Suprapubic skin (tissue), 4 donors: ENCODE data around the gene CFAP65. TPM values are rescaled to one million over a fixed set of nuclear protein-coding genes. Genes with fewer than 3 reads are reported as not detected.

ENCODE experiments used
- DNase-seq, 2 donors: peaks; one replicate each; pipeline ENCODE4 v3.0.0-alpha.2; 2019; ENCODE audit warnings: low spot score in 2 of 2
- H3K27ac ChIP-seq: fragments of 200-600 bp; sonication (generic); one replicate; pipeline ENCODE4 v1.5.1; 2019
- H3K27me3 ChIP-seq: fragments of 200-600 bp; sonication (generic); one replicate; pipeline ENCODE4 v1.5.1; 2019
- H3K36me3 ChIP-seq: fragments of 200-600 bp; sonication (generic); one replicate; pipeline ENCODE4 v1.5.1; 2019
- H3K4me1 ChIP-seq: fragments of 200-600 bp; sonication (generic); one replicate; pipeline ENCODE4 v1.5.1; 2019
- H3K4me3 ChIP-seq: fragments of 200-600 bp; sonication (generic); one replicate; pipeline ENCODE4 v1.5.1; 2019; ENCODE audit warnings: mild to moderate bottlenecking
- H3K9me3 ChIP-seq: fragments of 200-600 bp; sonication (generic); one replicate; pipeline ENCODE4 v1.5.1; 2019
- EP300 ChIP-seq: sonication (generic); formaldehyde crosslinking; IDR thresholded peaks from one replicate; pipeline ENCODE4 v1.6.1; 2017; ENCODE audit warnings: antibody characterized with exemption
- POLR2A ChIP-seq, 2 donors: fragments of 450-650 bp; IDR thresholded peaks; one replicate each; pipeline ENCODE4 v1.6.1; 2017; ENCODE audit warnings: antibody characterized with exemption in 2 of 2, mild to moderate bottlenecking in 2 of 2, moderate library complexity in 2 of 2
- POLR2AphosphoS5 ChIP-seq, 3 donors: sonication (generic); formaldehyde crosslinking; IDR thresholded peaks; one replicate each; pipeline ENCODE4 v1.6.1; 2017; ENCODE audit warnings: antibody characterized with exemption in 3 of 3
- WGBS: methylation state at CpG from one replicate; pipeline ENCODE4 v1.1.5; 2018; 5-methylcytosine and 5-hydroxymethylcytosine counted together
- total RNA-seq, 4 donors: library from RNA; depleted of rRNA; stranded (reverse); fragments of >200 nt; gene quantifications; one replicate each; pipeline ENCODE4 v1.1.0, GENCODE V29; 2016
- TF ChIP-seq, protein P1 (sequence below), 2 donors: fragments of 200-600 bp in 1 of 2; fragments of 450-650 bp in 1 of 2; sonication (generic) in 1 of 2; IDR thresholded peaks; one replicate each; pipeline ENCODE4 v1.5.1; 2016 to 2019; ENCODE audit warnings: antibody characterized with exemption in 2 of 2, mild to moderate bottlenecking in 1 of 2, moderate library complexity in 1 of 2

The CFAP65 gene
- total RNA-seq, 4 donors from 2014 or later, result not detected

DNA sequence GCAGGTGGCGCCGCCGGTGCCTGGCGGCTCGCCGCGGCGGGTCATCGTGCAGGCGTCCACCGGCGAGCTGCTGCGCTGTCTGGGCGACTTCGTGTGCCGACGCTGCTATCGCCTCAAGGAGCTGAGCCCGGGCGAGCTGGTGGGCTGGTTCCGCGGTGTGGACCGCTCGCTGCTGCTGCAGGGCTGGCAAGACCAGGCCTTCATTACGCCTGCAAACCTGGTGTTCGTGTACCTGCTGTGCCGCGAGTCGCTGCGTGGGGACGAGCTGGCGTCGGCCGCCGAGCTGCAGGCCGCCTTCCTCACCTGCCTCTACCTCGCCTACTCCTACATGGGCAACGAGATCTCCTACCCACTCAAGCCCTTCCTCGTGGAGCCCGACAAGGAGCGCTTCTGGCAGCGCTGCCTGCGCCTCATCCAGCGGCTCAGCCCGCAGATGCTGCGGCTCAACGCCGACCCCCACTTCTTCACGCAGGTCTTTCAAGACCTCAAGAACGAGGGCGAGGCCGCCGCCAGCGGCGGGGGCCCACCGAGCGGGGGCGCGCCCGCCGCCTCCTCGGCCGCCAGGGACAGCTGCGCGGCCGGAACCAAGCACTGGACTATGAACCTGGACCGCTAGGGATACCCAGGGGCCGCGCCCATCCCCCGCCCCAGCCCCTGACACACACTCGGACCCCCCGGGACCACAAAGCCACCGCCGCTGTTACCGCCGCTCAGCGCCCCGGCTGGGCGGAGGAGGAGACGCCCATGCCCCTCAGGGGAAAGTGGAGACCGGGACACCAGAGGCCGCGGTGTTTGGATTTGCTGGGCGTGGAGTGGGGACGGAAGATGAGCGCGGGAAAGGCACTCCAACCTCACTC lies 80.8 kb downstream of the CFAP65 start:
- H3K27me3 ChIP-seq, result peaks cover 98% of the 10 kb centered on the region
- no peaks in the 10 kb centered on the region for H3K36me3 ChIP-seq
- peaks cover 27% of the 10 kb centered on the region for H3K4me1 ChIP-seq
- peak overlapping the region; percentile 37 for H3K4me3 ChIP-seq
- H3K9me3 ChIP-seq, result no peaks in the 10 kb centered on the region
- TF ChIP-seq POLR2A (IDR thresholded peaks at IDR 0.05), result no peak
- no peak for TF ChIP-seq EP300
- TF ChIP-seq POLR2AphosphoS5 (IDR thresholded peaks at IDR 0.05), result no peak
- TF ChIP-seq, protein P1, sequence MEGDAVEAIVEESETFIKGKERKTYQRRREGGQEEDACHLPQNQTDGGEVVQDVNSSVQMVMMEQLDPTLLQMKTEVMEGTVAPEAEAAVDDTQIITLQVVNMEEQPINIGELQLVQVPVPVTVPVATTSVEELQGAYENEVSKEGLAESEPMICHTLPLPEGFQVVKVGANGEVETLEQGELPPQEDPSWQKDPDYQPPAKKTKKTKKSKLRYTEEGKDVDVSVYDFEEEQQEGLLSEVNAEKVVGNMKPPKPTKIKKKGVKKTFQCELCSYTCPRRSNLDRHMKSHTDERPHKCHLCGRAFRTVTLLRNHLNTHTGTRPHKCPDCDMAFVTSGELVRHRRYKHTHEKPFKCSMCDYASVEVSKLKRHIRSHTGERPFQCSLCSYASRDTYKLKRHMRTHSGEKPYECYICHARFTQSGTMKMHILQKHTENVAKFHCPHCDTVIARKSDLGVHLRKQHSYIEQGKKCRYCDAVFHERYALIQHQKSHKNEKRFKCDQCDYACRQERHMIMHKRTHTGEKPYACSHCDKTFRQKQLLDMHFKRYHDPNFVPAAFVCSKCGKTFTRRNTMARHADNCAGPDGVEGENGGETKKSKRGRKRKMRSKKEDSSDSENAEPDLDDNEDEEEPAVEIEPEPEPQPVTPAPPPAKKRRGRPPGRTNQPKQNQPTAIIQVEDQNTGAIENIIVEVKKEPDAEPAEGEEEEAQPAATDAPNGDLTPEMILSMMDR (IDR thresholded peaks at IDR 0.05), result no peak
- H3K27ac ChIP-seq, result no peak overlapping the region
- 3% methylated on average over 49 of the region's 87 CpGs for WGBS
- DNase-seq, result no peak

DNA sequence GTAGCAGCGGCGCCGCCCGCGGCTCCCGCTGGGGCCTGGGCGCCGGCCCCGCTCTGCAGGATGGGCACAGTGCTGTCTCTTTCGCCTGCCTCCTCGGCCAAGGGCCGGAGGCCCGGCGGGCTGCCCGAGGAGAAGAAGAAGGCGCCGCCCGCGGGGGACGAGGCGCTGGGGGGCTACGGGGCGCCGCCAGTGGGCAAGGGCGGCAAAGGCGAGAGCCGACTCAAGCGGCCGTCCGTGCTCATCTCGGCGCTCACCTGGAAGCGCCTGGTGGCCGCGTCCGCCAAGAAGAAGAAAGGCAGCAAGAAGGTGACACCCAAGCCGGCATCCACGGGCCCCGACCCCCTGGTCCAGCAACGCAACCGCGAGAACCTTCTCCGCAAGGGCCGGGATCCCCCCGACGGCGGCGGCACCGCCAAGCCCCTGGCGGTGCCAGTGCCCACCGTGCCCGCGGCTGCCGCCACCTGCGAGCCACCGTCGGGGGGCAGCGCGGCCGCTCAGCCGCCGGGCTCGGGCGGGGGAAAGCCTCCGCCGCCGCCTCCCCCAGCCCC lies 81.5 kb downstream of the CFAP65 start:
- Histone ChIP-seq H3K27me3 (peaks cover 98% of the 10 kb centered on the region), H3K4me3 (peak overlapping the region; percentile 37), H3K4me1 (peaks cover 27% of the 10 kb centered on the region), H3K9me3 (no peaks in the 10 kb centered on the region), H3K36me3 (no peaks in the 10 kb centered on the region), H3K27ac (no peak overlapping the region)
- DNase-seq, result no peak
- no peak for TF ChIP-seq EP300
- TF ChIP-seq POLR2AphosphoS5 (IDR thresholded peaks at IDR 0.05), result no peak
- no CpG with 5 or more reads among the region's 67 CpGs for WGBS

DNA sequence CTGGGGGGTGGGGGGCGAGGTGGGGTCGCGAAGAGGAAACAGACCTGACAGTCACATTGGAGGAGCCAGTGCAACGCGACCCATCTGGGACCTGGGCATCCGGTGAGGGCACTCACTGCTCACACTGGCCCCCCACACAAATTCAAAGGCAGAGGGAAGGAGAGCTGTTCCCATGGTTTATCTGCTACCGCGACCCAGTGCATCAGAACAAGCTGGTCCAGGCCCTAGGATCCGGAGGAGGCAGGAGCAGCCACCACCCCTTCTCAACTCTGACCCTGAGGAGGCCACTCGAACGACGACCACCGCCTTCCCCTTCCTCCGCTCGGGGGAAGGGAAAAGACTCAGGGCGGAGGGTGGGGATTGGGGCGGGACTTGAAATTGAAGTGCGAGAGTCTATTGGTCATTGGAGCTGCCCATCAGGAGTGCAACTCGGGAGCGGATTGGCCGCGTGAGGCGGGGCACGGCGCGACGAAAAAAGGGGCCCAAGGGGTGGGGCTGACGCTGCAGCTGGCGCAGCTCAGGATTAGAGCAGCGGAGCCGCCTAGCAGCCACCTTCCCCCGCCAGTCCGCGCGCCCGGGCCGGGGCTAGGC lies 82.1 kb downstream of the CFAP65 start, which contains the start of gene CDK5R2:
Gene CDK5R2 (plus strand): TSS at position 526 of the 591 bp plus-strand sequence. CDS start 155 bp downstream, outside the sequence.
- Histone ChIP-seq H3K4me1 (peaks cover 27% of the 10 kb centered on the region), H3K4me3 (peak within 1 kb of the TSS; percentile 37), H3K27ac (no peak within 1 kb of the TSS), H3K27me3 (peaks cover 96% of the 10 kb centered on the region), H3K9me3 (no peaks in the 10 kb centered on the region), H3K36me3 (no peaks in the 10 kb centered on the region)
- no peak for DNase-seq
- WGBS, result under 1% methylated on average over 29 of the region's 37 CpGs
- TF ChIP-seq POLR2A (IDR thresholded peaks at IDR 0.05), result no peak
- TF ChIP-seq EP300, result no peak
- TF ChIP-seq, protein P1 (IDR thresholded peaks at IDR 0.05), result no peak
- no peak for TF ChIP-seq POLR2AphosphoS5 (IDR thresholded peaks at IDR 0.05)

DNA sequence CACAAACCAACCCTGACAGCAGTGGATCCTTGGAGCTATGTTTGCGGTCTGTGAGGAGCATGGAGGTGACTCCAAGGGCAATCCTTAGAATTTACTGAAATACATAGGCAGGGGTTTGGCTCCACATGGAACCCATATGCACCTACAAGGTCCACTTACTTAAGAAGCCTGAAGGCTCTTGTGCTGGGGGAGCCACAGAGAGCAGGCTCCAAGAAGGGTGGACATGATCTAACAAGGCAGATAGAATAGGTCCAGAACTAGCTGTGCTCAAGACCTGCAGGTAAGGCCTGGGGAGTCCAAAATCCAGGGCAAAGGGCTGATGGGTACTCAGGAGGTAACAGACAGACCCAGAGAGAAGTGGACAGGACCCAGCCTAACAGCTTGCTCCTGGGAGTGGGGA lies 83.0 kb downstream of the CFAP65 start:
- 89% methylated on average over 1 of the region's 1 CpG for WGBS
- no peak for DNase-seq
- Histone ChIP-seq H3K4me1 (peaks cover 27% of the 10 kb centered on the region), H3K27me3 (peaks cover 95% of the 10 kb centered on the region), H3K9me3 (no peaks in the 10 kb centered on the region), H3K4me3 (no peak overlapping the region), H3K27ac (no peak overlapping the region), H3K36me3 (no peaks in the 10 kb centered on the region)
- TF ChIP-seq POLR2AphosphoS5 (IDR thresholded peaks at IDR 0.05) (no peak), POLR2A (IDR thresholded peaks at IDR 0.05) (no peak), EP300 (no peak)
- TF ChIP-seq, protein P1 (IDR thresholded peaks at IDR 0.05), result no peak

DNA sequence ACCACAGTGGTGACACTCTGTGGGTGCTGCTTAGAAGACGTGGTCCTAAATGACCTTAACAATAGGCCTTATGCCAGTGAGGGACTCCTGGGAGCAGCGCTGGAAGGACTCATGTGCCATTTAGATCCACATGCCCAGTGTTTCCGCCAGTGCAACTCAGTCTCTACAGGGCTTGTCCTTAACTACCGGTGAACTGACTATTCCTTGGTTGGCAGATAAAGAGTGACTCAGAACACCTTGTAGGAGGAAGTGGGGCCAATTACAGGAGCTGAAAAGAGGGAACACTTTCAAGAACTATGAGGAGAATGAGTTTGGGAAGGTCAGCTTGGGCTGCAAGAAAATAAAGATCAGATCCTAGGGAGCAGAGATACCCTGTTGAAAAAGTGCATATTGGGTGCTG lies 83.6 kb downstream of the CFAP65 start:
- no peaks in the 10 kb centered on the region for H3K36me3 ChIP-seq
- WGBS, result 66% methylated on average over 4 of the region's 4 CpGs
- no peak overlapping the region for H3K27ac ChIP-seq
- H3K9me3 ChIP-seq, result no peaks in the 10 kb centered on the region
- TF ChIP-seq, protein P1 (IDR thresholded peaks at IDR 0.05), result no peak
- TF ChIP-seq EP300, result no peak
- H3K27me3 ChIP-seq, result peaks cover 95% of the 10 kb centered on the region
- DNase-seq, result no peak
- H3K4me1 ChIP-seq, result peaks cover 20% of the 10 kb centered on the region
- H3K4me3 ChIP-seq, result no peak overlapping the region
